ENCODE data around the gene MKRN2. TPM values are rescaled to one million over a fixed set of nuclear protein-coding genes. Genes with fewer than 3 reads are reported as not detected.

MKRN2 gene
- total RNA-seq, 1 experiment from 2014 or later, result 27.9 TPM

DNA sequence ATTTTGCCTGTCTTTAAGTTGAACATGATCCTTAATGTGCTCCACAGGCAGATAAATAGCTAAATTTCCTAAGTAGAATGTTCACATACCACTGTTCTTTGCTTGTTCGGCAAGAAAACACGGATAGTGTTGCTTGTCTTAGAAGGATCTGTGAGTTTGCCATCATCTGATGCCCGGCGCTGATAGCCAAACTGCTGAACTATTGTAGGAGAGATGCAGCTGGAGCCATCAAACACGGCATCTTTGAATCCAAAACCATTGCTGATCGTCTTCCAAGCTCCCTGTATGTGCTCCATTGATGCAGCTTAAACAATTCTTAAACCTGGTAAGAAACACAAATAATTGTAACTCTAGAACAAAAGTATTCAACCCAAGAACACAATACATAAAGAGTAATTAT is 61.5 kb downstream of the MKRN2 start:
- ChIA-PET POLR2A (no interaction called here), RAD21 (ENCODE audit: low non-redundant PET in 1 of 2, low total read pairs in 2 of 2, uncharacterized antibody in 2 of 2, unreplicated experiment in 2 of 2) (no interaction called here), CTCF (no interaction called here)
- Histone ChIP-seq H4K20me1 (ENCODE audit: insufficient read depth) (peaks cover 8% of the 10 kb centered on the region; the same call in 1 of the 2 replicates), H3K9me2 (ENCODE audit: insufficient read depth) (no peaks in the 10 kb centered on the region), H3K4me3 (replicated peaks in 1 of 2; ENCODE audit: low read depth in 1 of 2, low read length in 2 of 2) (no peak overlapping the region), H3K9me3 (ENCODE audit: control insufficient read depth in 1 of 2, insufficient read depth in 1 of 2, low read depth in 1 of 2, low read length in 2 of 2) (no peaks in the 10 kb centered on the region), H3K27ac (ENCODE audit: low read depth, low read length) (no peak overlapping the region), H3K4me1 (ENCODE audit: control insufficient read depth in 1 of 2, insufficient read depth in 2 of 2, low read length in 2 of 2) (no peaks in the 10 kb centered on the region), H3K36me3 (ENCODE audit: control insufficient read depth in 1 of 2, insufficient read depth in 2 of 2, low read length in 2 of 2) (peaks cover 0 to 15% of the 10 kb centered on the region in 2 experiments; a peak in 1 of 4 replicates), H3K79me2 (ENCODE audit: insufficient read depth, low read length) (peaks cover 89% of the 10 kb centered on the region), H2AFZ (ENCODE audit: low read depth, low read length, poor library complexity, severe bottlenecking) (no peak overlapping the region), H3K9ac (ENCODE audit: low read length) (no peak overlapping the region), H3K27me3 (ENCODE audit: insufficient read depth, low read length) (no peaks in the 10 kb centered on the region), H3K4me2 (ENCODE audit: low read length) (no peak overlapping the region)
- intact Hi-C loops (cut with micrococcal nuclease), result no loop called here
- no peak for DNase-seq (ENCODE audit: low read depth, low spot score)
- BruUV-seq (replicated peaks), result no TSS peak
- ATAC-seq, result no peak
- TF ChIP-seq EZH2 (IDR thresholded peaks at IDR 0.05), result no peak
- TF ChIP-seq ZFX (IDR thresholded peaks at IDR 0.05), result no peak
- no peak for TF ChIP-seq MAX (IDR thresholded peaks at IDR 0.05)
- no peak for TF ChIP-seq EZH2phosphoT487 (IDR thresholded peaks at IDR 0.05; ENCODE audit: borderline replicate concordance)
- no peak for TF ChIP-seq POLR2A (IDR thresholded peaks at IDR 0.05; ENCODE audit: borderline replicate concordance, extremely low read depth, insufficient read depth, insufficient read length)
- TF ChIP-seq YY1 (IDR thresholded peaks at IDR 0.05; ENCODE audit: extremely low read depth, insufficient replicate concordance, low read depth, low read length), result no peak
- TF ChIP-seq, protein P1, sequence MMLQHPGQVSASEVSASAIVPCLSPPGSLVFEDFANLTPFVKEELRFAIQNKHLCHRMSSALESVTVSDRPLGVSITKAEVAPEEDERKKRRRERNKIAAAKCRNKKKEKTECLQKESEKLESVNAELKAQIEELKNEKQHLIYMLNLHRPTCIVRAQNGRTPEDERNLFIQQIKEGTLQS (IDR thresholded peaks at IDR 0.05), result no peak
- TF ChIP-seq SRF (IDR thresholded peaks at IDR 0.05; ENCODE audit: low read depth), result no peak
- TF ChIP-seq CTCF (IDR thresholded peaks at IDR 0.05 in 2 of 3, conservative IDR thresholded peaks at IDR 0.05 in 1 of 3; ENCODE audit: borderline replicate concordance in 1 of 3, insufficient read depth in 1 of 3, low read depth in 2 of 3, low read length in 2 of 3), result no peak
- no peak for TF ChIP-seq SP1 (IDR thresholded peaks at IDR 0.05; ENCODE audit: low read depth)
- no peak for TF ChIP-seq RAD21 (IDR thresholded peaks at IDR 0.05; ENCODE audit: low read depth)
- no peak for TF ChIP-seq EGR1 (IDR thresholded peaks at IDR 0.05; ENCODE audit: low read depth)
- no peak for TF ChIP-seq REST (IDR thresholded peaks at IDR 0.05; ENCODE audit: low read depth)
- no peak for TF ChIP-seq TCF7L2 (IDR thresholded peaks at IDR 0.05; ENCODE audit: borderline replicate concordance, extremely low read depth, insufficient read depth, insufficient read length)
- no peak for TF ChIP-seq POLR2AphosphoS5 (IDR thresholded peaks at IDR 0.05; ENCODE audit: low read depth, low read length)
- no peak for TF ChIP-seq JUND (IDR thresholded peaks at IDR 0.05)
- TF ChIP-seq CBX3 (IDR thresholded peaks at IDR 0.05; ENCODE audit: low read depth), result no peak

All from HCT116 (cell line).